Cardiac atrium fibroblast (primary cell): ENCODE results near the gene QSOX1. TPM values are rescaled to one million over a fixed set of nuclear protein-coding genes. Genes with fewer than 3 reads are reported as not detected.

ENCODE experiments used
- total RNA-seq: library from RNA; depleted of rRNA; stranded (reverse); fragments of >200 nt; gene quantifications from 2 replicates; pipeline ENCODE4 v1.2.3, GENCODE V29; 2015

Gene QSOX1
- total RNA-seq = 524 and 698 TPM in 2 replicates

GRCh38 chr1:180154325-180155181 lies at the start of gene QSOX1:
Gene QSOX1, plus strand, starts transcription at chr1:180154869. Its CDS starts 39 bp downstream, at chr1:180154908.

GRCh38 chr1:180229483-180230415 lies 75.1 kb downstream of the QSOX1 start, which contains the start of gene LHX4:
Gene LHX4, plus strand, starts transcription at chr1:180230264. Its CDS starts 266 bp downstream, at chr1:180230530.

Other genes starting within 250 kb of the QSOX1 start
- gene CEP350, start 200.1 kb upstream of the QSOX1 start, total RNA-seq = 17.7 and 26.0 TPM in 2 replicates
- not detected in 2 replicates for gene LHX4, start 75.4 kb downstream of the QSOX1 start, total RNA-seq